H9 (cell line): Measurements from ENCODE around the gene DOCK9. TPM values are rescaled to one million over a fixed set of nuclear protein-coding genes. Genes with fewer than 3 reads are reported as not detected.

Experiments
- DNase-seq: peaks from one replicate; pipeline ENCODE4 v3.0.0-alpha.2; 2017
- H2AFZ ChIP-seq: one replicate; pipeline ENCODE4 v1.6.1; 2013; ENCODE audit warnings: mild to moderate bottlenecking, low read length, control low read depth, moderate library complexity
- H2AK5ac ChIP-seq: 2 replicates; pipeline ENCODE4 v1.6.1; 2013; ENCODE audit warnings: low read length, control low read depth, mixed read lengths; ENCODE audit not compliant: insufficient read length
- H2BK120ac ChIP-seq: one replicate; pipeline ENCODE4 v1.6.1; 2013; ENCODE audit warnings: low read depth, mild to moderate bottlenecking, low read length, control low read depth, inconsistent platforms; ENCODE audit not compliant: poor library complexity, severe bottlenecking
- H2BK12ac ChIP-seq: 2 replicates; pipeline ENCODE4 v1.6.1; 2013; ENCODE audit warnings: low read length, control low read depth, mixed read lengths, low read depth; ENCODE audit not compliant: insufficient read length
- H2BK15ac ChIP-seq: 2 replicates; pipeline ENCODE4 v1.6.1; 2013; ENCODE audit warnings: low read depth, low read length, control low read depth
- H2BK20ac ChIP-seq: one replicate; pipeline ENCODE4 v1.6.1; 2013; ENCODE audit warnings: low read depth, mild to moderate bottlenecking, low read length, control low read depth, inconsistent platforms; ENCODE audit not compliant: poor library complexity, severe bottlenecking
- H2BK5ac ChIP-seq: 2 replicates; pipeline ENCODE4 v1.6.1; 2013; ENCODE audit warnings: low read length, control low read depth, mixed read lengths; ENCODE audit not compliant: insufficient read length
- H3K14ac ChIP-seq: 2 replicates; pipeline ENCODE4 v1.6.1; 2013; ENCODE audit warnings: low read length, control low read depth; ENCODE audit not compliant: insufficient read depth
- H3K18ac ChIP-seq: 2 replicates; pipeline ENCODE4 v1.6.1; 2013; ENCODE audit warnings: low read depth, mild to moderate bottlenecking, mixed read lengths, low read length, control low read depth; ENCODE audit not compliant: insufficient read length
- H3K23ac ChIP-seq: 2 replicates; pipeline ENCODE4 v1.6.1; 2013; ENCODE audit warnings: low read length, control low read depth, mixed read lengths, low read depth; ENCODE audit not compliant: insufficient read length
- H3K23me2 ChIP-seq: 2 replicates; pipeline ENCODE4 v1.6.1; 2013; ENCODE audit warnings: low read depth, mild to moderate bottlenecking, mixed read lengths, low read length, control low read depth; ENCODE audit not compliant: insufficient read length, poor library complexity, severe bottlenecking
- H3K27ac ChIP-seq: 2 replicates; pipeline ENCODE4 v1.5.1; 2013; ENCODE audit warnings: low read length, control low read depth, mixed read lengths, low read depth; ENCODE audit not compliant: insufficient read length
- H3K27me3 ChIP-seq: 2 replicates; pipeline ENCODE4 v1.6.1; 2013; ENCODE audit warnings: low read length, control low read depth, inconsistent platforms; ENCODE audit not compliant: insufficient read depth
- H3K4ac ChIP-seq: 2 replicates; pipeline ENCODE4 v1.6.1; 2013; ENCODE audit warnings: low read depth, mild to moderate bottlenecking, control low read depth, inconsistent platforms, low read length, moderate library complexity
- H3K4me1 ChIP-seq: 2 replicates; pipeline ENCODE4 v1.6.1; 2013; ENCODE audit warnings: low read length, control low read depth, inconsistent platforms; ENCODE audit not compliant: insufficient read depth
- H3K4me2 ChIP-seq: 2 replicates; pipeline ENCODE4 v1.6.1; 2013; ENCODE audit warnings: low read length, control low read depth, mixed read lengths; ENCODE audit not compliant: insufficient read length, insufficient read depth
- H3K56ac ChIP-seq: 2 replicates; pipeline ENCODE4 v1.6.1; 2013; ENCODE audit warnings: low read depth, mild to moderate bottlenecking, mixed read lengths, low read length, control low read depth; ENCODE audit not compliant: insufficient read length
- H3K79me1 ChIP-seq: 2 replicates; pipeline ENCODE4 v1.6.1; 2013; ENCODE audit warnings: low read depth, mild to moderate bottlenecking, moderate library complexity, low read length, control low read depth, inconsistent platforms; ENCODE audit not compliant: insufficient read depth, poor library complexity, severe bottlenecking
- H3K79me2 ChIP-seq: 2 replicates; pipeline ENCODE4 v1.6.1; 2013; ENCODE audit warnings: low read length, control low read depth, inconsistent platforms; ENCODE audit not compliant: insufficient read depth
- H3K9ac ChIP-seq: 2 replicates; pipeline ENCODE4 v1.6.1; 2013; ENCODE audit warnings: low read length, control low read depth, mixed read lengths; ENCODE audit not compliant: insufficient read length; ENCODE audit errors: extremely low read depth
- H3K9me3 ChIP-seq: one replicate; pipeline ENCODE4 v1.6.1; 2013; ENCODE audit warnings: low read depth, low read length, inconsistent platforms; ENCODE audit not compliant: control insufficient read depth
- H3T11ph ChIP-seq: one replicate; pipeline ENCODE4 v1.6.1; 2013; ENCODE audit warnings: mild to moderate bottlenecking, low read length, control low read depth, inconsistent platforms
- H4K20me1 ChIP-seq: one replicate; pipeline ENCODE4 v1.6.1; 2013; ENCODE audit not compliant: control insufficient read depth, insufficient read length, insufficient read depth
- H4K5ac ChIP-seq: 2 replicates; pipeline ENCODE4 v1.6.1; 2013; ENCODE audit warnings: low read depth, mild to moderate bottlenecking, mixed read lengths, low read length, control low read depth; ENCODE audit not compliant: insufficient read length
- H4K8ac ChIP-seq: replicated peaks from 2 replicates; pipeline ENCODE4 v1.6.1; 2013; ENCODE audit warnings: low read length, control low read depth, mixed read lengths, low read depth; ENCODE audit not compliant: insufficient read length
- H4K91ac ChIP-seq: 2 replicates; pipeline ENCODE4 v1.6.1; 2013; ENCODE audit warnings: low read depth, mild to moderate bottlenecking, moderate library complexity, mixed read lengths, low read length, control low read depth; ENCODE audit not compliant: insufficient read length
- H3K27ac Mint-ChIP-seq, 3 experiments: 2 replicates in 2 of 3; 3 replicates in 1 of 3; pipeline ENCODE4 v1.8.0; 2020 to 2021; ENCODE audit warnings: mixed read lengths in 3 of 3, mild to moderate bottlenecking in 1 of 3, moderate library complexity in 1 of 3
- H3K27me3 Mint-ChIP-seq: 2 replicates; pipeline ENCODE4 v1.8.0; 2021; ENCODE audit warnings: low read depth, mild to moderate bottlenecking, moderate library complexity, mixed read lengths
- H3K36me3 Mint-ChIP-seq, 3 experiments: 2 replicates in 2 of 3; 3 replicates in 1 of 3; pipeline ENCODE4 v1.8.0; 2020 to 2021; ENCODE audit warnings: low read depth in 3 of 3, mixed read lengths in 3 of 3; ENCODE audit not compliant: insufficient read depth in 1 of 3
- H3K4me1 Mint-ChIP-seq, 2 experiments: 2 replicates each; pipeline ENCODE4 v1.8.0; 2020; ENCODE audit warnings: mixed read lengths in 2 of 2
- H3K4me3 Mint-ChIP-seq, 2 experiments: 2 replicates in 1 of 2; 3 replicates in 1 of 2; pipeline ENCODE4 v1.8.0; 2020 to 2021; ENCODE audit warnings: mild to moderate bottlenecking in 2 of 2, mixed read lengths in 2 of 2, moderate library complexity in 1 of 2
- H3K9me3 Mint-ChIP-seq, 2 experiments: 2 replicates in 1 of 2; 3 replicates in 1 of 2; pipeline ENCODE4 v1.8.0; 2020; ENCODE audit warnings: mild to moderate bottlenecking in 2 of 2, mixed read lengths in 2 of 2, moderate library complexity in 1 of 2
- CTCF ChIP-seq: fragments of 200-600 bp; sonication (generic); conservative IDR thresholded peaks from 3 replicates; pipeline ENCODE4 v1.8.0; 2021; ENCODE audit warnings: antibody characterized with exemption, mild to moderate bottlenecking
- WGBS: extraction: QIAGEN DNeasy Blood & Tissue Kit; methylation state at CpG from one replicate; pipeline ENCODE4 v1.1.7; 2013; ENCODE audit warnings: missing lambda C conversion rate, low lambda C conversion rate, mixed read lengths; ENCODE audit not compliant: insufficient read length; ENCODE audit errors: extremely low coverage; 5-methylcytosine and 5-hydroxymethylcytosine counted together
- total RNA-seq: library from RNA; stranded (reverse); gene quantifications from 2 replicates; pipeline ENCODE4 v1.2.1, GENCODE V29; 2021

DOCK9 gene
- total RNA-seq, 1 experiment from 2014 or later: 23.0 TPM

GRCh38 chr13:98934243-98934642 lies 43.6 kb downstream of the DOCK9 start:
- Histone ChIP-seq H2BK12ac (no peak overlapping the region), H2BK5ac (no peak overlapping the region), H4K91ac (no peak overlapping the region), H2AFZ (no peak overlapping the region), H3K4ac (no peak overlapping the region), H3K23ac (no peak overlapping the region), H4K8ac (no peak overlapping the region), H3K14ac (no peak overlapping the region), H2BK15ac (no peak overlapping the region), H2BK20ac (no peak overlapping the region), H3K18ac (no peak overlapping the region), H3T11ph (no peak overlapping the region), H4K20me1 (no peaks in the 10 kb centered on the region), H4K5ac (no peak overlapping the region), H3K4me1 (peaks cover 3% of the 10 kb centered on the region; the same call in 1 of the 2 replicates), H3K23me2 (no peaks in the 10 kb centered on the region), H3K27me3 (no peaks in the 10 kb centered on the region), H3K9me3 (peaks cover 7% of the 10 kb centered on the region), H3K4me2 (no peak overlapping the region), H3K27ac (no peak overlapping the region), H3K56ac (no peak overlapping the region), H3K79me1 (no peaks in the 10 kb centered on the region), H3K79me2 (no peaks in the 10 kb centered on the region), H3K9ac (no peak overlapping the region), H2AK5ac (no peak overlapping the region), H2BK120ac (no peak overlapping the region)
- Mint-ChIP-seq H3K4me3 (no peak overlapping the region), H3K27me3 (no peaks in the 10 kb centered on the region), H3K27ac (no peak overlapping the region), H3K36me3 (peaks cover 9 to 15% (median 9%) of the 10 kb centered on the region in 3 experiments), H3K9me3 (peaks cover 6 to 14% of the 10 kb centered on the region in 2 experiments; a peak in 4 of 5 replicates), H3K4me1 (peaks cover 26 to 30% of the 10 kb centered on the region in 2 experiments)
- TF ChIP-seq CTCF: no peak
- no peak for DNase-seq
- WGBS: no CpG with 5 or more reads among the region's 3 CpGs
